Central memory CD8-positive, alpha-beta T cell (primary cell): ENCODE data around the gene TFF3.

Source experiments
- ATAC-seq: fragments of 150-1000 bp; cut with Tn5 transposase; replicated peaks from 2 replicates; pipeline ENCODE4 v1.10.0; 2022; ENCODE audit warnings: mild to moderate bottlenecking, moderate FRiP score, moderate number of reproducible peaks; ENCODE audit not compliant: poor library complexity, severe bottlenecking; ENCODE audit errors: extremely low read depth
- DNase-seq, 2 donors: peaks; one replicate each; pipeline ENCODE4 v3.0.0; 2021; ENCODE audit warnings: low spot score in 2 of 2
- H3K27ac Mint-ChIP-seq: one replicate; pipeline ENCODE4 v1.8.0; 2022; ENCODE audit warnings: low read depth, mild to moderate bottlenecking, moderate library complexity, mixed read lengths
- H3K27me3 Mint-ChIP-seq: one replicate; pipeline ENCODE4 v1.8.0; 2022; ENCODE audit warnings: mixed read lengths
- H3K36me3 Mint-ChIP-seq: one replicate; pipeline ENCODE4 v1.8.0; 2022; ENCODE audit warnings: mild to moderate bottlenecking, moderate library complexity, mixed read lengths; ENCODE audit not compliant: insufficient read depth
- H3K4me1 Mint-ChIP-seq: one replicate; pipeline ENCODE4 v1.8.0; 2022; ENCODE audit warnings: mixed read lengths
- H3K4me3 Mint-ChIP-seq: one replicate; pipeline ENCODE4 v1.8.0; 2022; ENCODE audit warnings: mild to moderate bottlenecking, moderate library complexity, mixed read lengths
- H3K9me3 Mint-ChIP-seq: one replicate; pipeline ENCODE4 v1.8.0; 2022; ENCODE audit warnings: mixed read lengths

The TFF3 gene

GRCh38 chr21:42282715-42283114 lies 32.5 kb downstream of the TFF3 start:
- Mint-ChIP-seq H3K9me3 (no peaks in the 10 kb centered on the region), H3K27me3 (no peaks in the 10 kb centered on the region), H3K4me1 (no peaks in the 10 kb centered on the region), H3K27ac (peak overlapping the region; percentile 83), H3K4me3 (no peak overlapping the region), H3K36me3 (peaks cover 28% of the 10 kb centered on the region)
- no peak for ATAC-seq
- no peak for DNase-seq

GRCh38 chr21:42282021-42282420 lies 33.2 kb downstream of the TFF3 start:
- no peaks in the 10 kb centered on the region for H3K4me1 Mint-ChIP-seq
- H3K27me3 Mint-ChIP-seq = no peaks in the 10 kb centered on the region
- ATAC-seq (no peak), DNase-seq (no peak)
- no peak overlapping the region for H3K27ac Mint-ChIP-seq
- no peaks in the 10 kb centered on the region for H3K9me3 Mint-ChIP-seq
- H3K36me3 Mint-ChIP-seq = peaks cover 28% of the 10 kb centered on the region
- no peak overlapping the region for H3K4me3 Mint-ChIP-seq

- DNase-seq = no peak
- no peak for ATAC-seq
- Mint-ChIP-seq H3K27ac (no peak overlapping the region), H3K9me3 (no peaks in the 10 kb centered on the region), H3K4me1 (no peaks in the 10 kb centered on the region), H3K36me3 (peaks cover 27% of the 10 kb centered on the region), H3K27me3 (no peaks in the 10 kb centered on the region), H3K4me3 (no peak overlapping the region)
These were observed 34.0 kb downstream of the TFF3 start for GRCh38 chr21:42281181-42281680.

GRCh38 chr21:42280356-42281180 lies 34.6 kb downstream of the TFF3 start:
- H3K27ac Mint-ChIP-seq = no peak overlapping the region
- peaks cover 23% of the 10 kb centered on the region for H3K36me3 Mint-ChIP-seq
- H3K4me3 Mint-ChIP-seq = no peak overlapping the region
- DNase-seq (no peak), ATAC-seq (no peak)
- no peaks in the 10 kb centered on the region for H3K9me3 Mint-ChIP-seq
- H3K4me1 Mint-ChIP-seq = no peaks in the 10 kb centered on the region
- H3K27me3 Mint-ChIP-seq = no peaks in the 10 kb centered on the region

GRCh38 chr21:42279888-42280287 lies 35.3 kb downstream of the TFF3 start:
- H3K4me3 Mint-ChIP-seq = no peak overlapping the region
- H3K9me3 Mint-ChIP-seq = no peaks in the 10 kb centered on the region
- ATAC-seq (no peak), DNase-seq (no peak)
- no peaks in the 10 kb centered on the region for H3K4me1 Mint-ChIP-seq
- H3K27ac Mint-ChIP-seq = no peak overlapping the region
- H3K27me3 Mint-ChIP-seq = no peaks in the 10 kb centered on the region
- peaks cover 16% of the 10 kb centered on the region for H3K36me3 Mint-ChIP-seq

GRCh38 chr21:42279341-42279871 lies 35.8 kb downstream of the TFF3 start:
- ATAC-seq (no peak), DNase-seq (no peak)
- H3K4me3 Mint-ChIP-seq = no peak overlapping the region
- no peak overlapping the region for H3K27ac Mint-ChIP-seq
- H3K36me3 Mint-ChIP-seq = peaks cover 14% of the 10 kb centered on the region
- no peaks in the 10 kb centered on the region for H3K27me3 Mint-ChIP-seq
- H3K4me1 Mint-ChIP-seq = no peaks in the 10 kb centered on the region
- H3K9me3 Mint-ChIP-seq = no peaks in the 10 kb centered on the region

GRCh38 chr21:42278451-42279149 lies 36.6 kb downstream of the TFF3 start:
- peaks cover 18% of the 10 kb centered on the region for H3K36me3 Mint-ChIP-seq

GRCh38 chr21:42277593-42277992 lies 37.6 kb downstream of the TFF3 start:
- H3K27me3 Mint-ChIP-seq = no peaks in the 10 kb centered on the region
- no peaks in the 10 kb centered on the region for H3K4me1 Mint-ChIP-seq
- H3K36me3 Mint-ChIP-seq = peaks cover 18% of the 10 kb centered on the region
- no peaks in the 10 kb centered on the region for H3K9me3 Mint-ChIP-seq
- ATAC-seq (no peak), DNase-seq (no peak)
- H3K4me3 Mint-ChIP-seq = no peak overlapping the region
- peak overlapping the region; percentile 38 for H3K27ac Mint-ChIP-seq

More at GRCh38 chr21:42278451-42279149, 36.6 kb downstream of the TFF3 start:
- no peak for ATAC-seq
- Mint-ChIP-seq H3K27ac (peak overlapping the region; percentile 53), H3K9me3 (no peaks in the 10 kb centered on the region), H3K27me3 (no peaks in the 10 kb centered on the region), H3K4me1 (no peaks in the 10 kb centered on the region), H3K4me3 (no peak overlapping the region)
- no peak for DNase-seq

GRCh38 chr21:42276526-42277154 lies 38.6 kb downstream of the TFF3 start:
- Mint-ChIP-seq H3K27me3 (no peaks in the 10 kb centered on the region), H3K27ac (no peak overlapping the region), H3K9me3 (no peaks in the 10 kb centered on the region), H3K36me3 (peaks cover 18% of the 10 kb centered on the region), H3K4me3 (no peak overlapping the region), H3K4me1 (no peaks in the 10 kb centered on the region)
- DNase-seq (no peak), ATAC-seq (no peak)

GRCh38 chr21:42276076-42276475 lies 39.1 kb downstream of the TFF3 start:
- ATAC-seq (no peak), DNase-seq (no peak)
- Mint-ChIP-seq H3K9me3 (no peaks in the 10 kb centered on the region), H3K27ac (no peak overlapping the region), H3K36me3 (peaks cover 20% of the 10 kb centered on the region), H3K4me1 (no peaks in the 10 kb centered on the region), H3K27me3 (no peaks in the 10 kb centered on the region), H3K4me3 (no peak overlapping the region)

GRCh38 chr21:42272984-42273600 lies 42.1 kb downstream of the TFF3 start:
- no peak for DNase-seq
- no peak for ATAC-seq
- Mint-ChIP-seq H3K9me3 (no peaks in the 10 kb centered on the region), H3K4me3 (no peak overlapping the region), H3K27ac (no peak overlapping the region), H3K4me1 (peaks cover 8% of the 10 kb centered on the region), H3K27me3 (no peaks in the 10 kb centered on the region), H3K36me3 (peaks cover 14% of the 10 kb centered on the region)
